ENCODE measurements around the gene ZNF80.

Gene ZNF80

DNA sequence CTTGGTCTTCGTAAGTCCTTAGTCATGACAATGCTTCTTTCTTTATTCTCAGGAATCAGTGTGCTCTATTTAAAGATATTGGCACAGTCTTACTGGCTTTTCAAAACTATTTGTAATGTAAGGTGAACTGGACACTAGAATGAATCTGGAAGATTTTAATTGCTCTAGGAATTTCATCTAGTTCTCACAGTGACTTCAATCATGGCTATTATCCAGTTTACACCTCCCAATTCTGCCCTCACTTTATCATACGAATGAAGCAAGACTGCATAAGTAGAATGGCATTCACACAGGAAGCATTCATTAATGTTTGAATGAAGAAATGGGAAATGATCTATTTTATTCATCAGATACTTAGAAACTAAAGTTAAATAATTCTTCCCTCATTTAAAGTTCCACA is 31.8 kb downstream of the ZNF80 start:
- H3K27me3 ChIP-seq (replicated peaks; ENCODE audit: control insufficient read depth, insufficient read depth, low read length), result no peaks in the 10 kb centered on the region
- no peaks in the 10 kb centered on the region for H3K4me1 ChIP-seq (ENCODE audit: control insufficient read depth, insufficient read depth, low read length)
- DNase-seq (ENCODE audit: low read depth), result no peak
- no peak overlapping the region for H3K9ac ChIP-seq (ENCODE audit: low read length)
- no peak overlapping the region for H3K4me3 ChIP-seq (ENCODE audit: low read length)
- no peaks in the 10 kb centered on the region for H3K36me3 ChIP-seq (ENCODE audit: control insufficient read depth, insufficient read depth, low read length, severe bottlenecking)
- H3K9me3 ChIP-seq (ENCODE audit: control insufficient read depth, low read length), result no peaks in the 10 kb centered on the region

DNA sequence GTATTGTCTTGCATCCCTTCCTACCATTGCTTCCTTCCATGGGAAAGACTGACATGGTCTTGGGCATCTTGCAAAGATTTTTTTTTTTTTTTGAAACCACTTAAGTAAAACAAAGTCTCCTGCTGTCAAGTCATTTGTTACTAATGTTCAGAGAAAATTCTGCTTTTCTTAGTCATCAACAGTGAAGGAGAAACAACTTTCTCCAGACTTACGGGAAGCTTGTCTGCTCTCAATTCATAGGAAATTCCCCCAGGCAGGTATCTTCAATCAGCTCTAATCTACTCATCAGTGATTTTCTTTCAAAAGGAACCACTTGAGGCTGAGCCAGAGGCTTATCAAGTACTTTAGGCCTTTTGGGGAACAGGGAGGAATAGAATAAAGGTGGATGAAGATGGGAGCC is 42.6 kb downstream of the ZNF80 start:
- Histone ChIP-seq H3K9ac (ENCODE audit: low read length) (no peak overlapping the region), H3K4me3 (ENCODE audit: low read length) (no peak overlapping the region), H3K27me3 (replicated peaks; ENCODE audit: control insufficient read depth, insufficient read depth, low read length) (no peaks in the 10 kb centered on the region), H3K36me3 (ENCODE audit: control insufficient read depth, insufficient read depth, low read length, severe bottlenecking) (no peaks in the 10 kb centered on the region), H3K4me1 (ENCODE audit: control insufficient read depth, insufficient read depth, low read length) (no peaks in the 10 kb centered on the region), H3K9me3 (ENCODE audit: control insufficient read depth, low read length) (no peaks in the 10 kb centered on the region)
- no peak for DNase-seq (ENCODE audit: low read depth)

DNA sequence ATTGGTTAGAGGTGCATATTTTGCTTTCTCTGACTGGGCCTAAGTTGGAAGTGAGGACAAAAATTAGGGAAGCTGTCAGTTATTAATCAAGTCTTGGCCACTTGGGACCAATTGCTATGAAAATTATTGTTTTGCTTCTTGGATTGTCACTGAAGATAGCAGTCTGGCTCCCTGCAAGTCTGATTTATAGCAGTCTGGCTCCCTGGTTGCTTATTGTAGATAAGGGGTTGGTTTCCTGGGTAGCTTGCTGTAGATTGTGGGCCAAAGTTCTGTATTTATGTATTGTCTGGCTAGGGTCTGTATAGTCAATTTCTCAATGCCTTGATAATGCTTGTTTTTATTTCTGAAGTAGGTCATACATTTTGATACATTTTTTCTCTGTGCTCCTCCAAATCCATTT is 45.2 kb downstream of the ZNF80 start:
- DNase-seq (ENCODE audit: low read depth), result no peak
- no peaks in the 10 kb centered on the region for H3K9me3 ChIP-seq (ENCODE audit: control insufficient read depth, low read length)
- no peak overlapping the region for H3K9ac ChIP-seq (ENCODE audit: low read length)
- no peaks in the 10 kb centered on the region for H3K4me1 ChIP-seq (ENCODE audit: control insufficient read depth, insufficient read depth, low read length)
- peaks cover 3% of the 10 kb centered on the region for H3K27me3 ChIP-seq (replicated peaks; ENCODE audit: control insufficient read depth, insufficient read depth, low read length)
- no peak overlapping the region for H3K4me3 ChIP-seq (ENCODE audit: low read length)
- no peaks in the 10 kb centered on the region for H3K36me3 ChIP-seq (ENCODE audit: control insufficient read depth, insufficient read depth, low read length, severe bottlenecking)

DNA sequence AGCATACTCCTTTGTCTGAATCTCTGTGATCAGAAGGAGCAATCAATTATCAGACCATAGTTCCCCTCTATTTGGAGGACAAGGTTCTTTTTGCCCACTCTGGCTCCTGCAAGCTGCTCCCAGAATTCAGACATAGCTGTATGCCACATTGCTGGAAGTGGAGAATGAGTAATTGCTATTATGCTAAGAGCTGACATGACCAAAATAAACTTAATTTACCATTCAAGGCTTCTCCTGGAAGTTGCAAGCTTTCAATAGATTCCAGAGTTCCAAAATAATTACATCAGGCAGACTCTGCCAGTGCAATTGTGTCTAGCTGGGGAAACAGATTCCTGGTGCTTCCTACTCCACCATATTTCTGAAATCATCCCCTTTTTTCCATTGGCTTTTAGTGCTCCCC is 50.9 kb downstream of the ZNF80 start:
- H3K36me3 ChIP-seq (ENCODE audit: control insufficient read depth, insufficient read depth, low read length, severe bottlenecking), result no peaks in the 10 kb centered on the region
- H3K27me3 ChIP-seq (replicated peaks; ENCODE audit: control insufficient read depth, insufficient read depth, low read length), result peaks cover 8% of the 10 kb centered on the region
- peaks cover 14% of the 10 kb centered on the region for H3K9me3 ChIP-seq (ENCODE audit: control insufficient read depth, low read length)
- DNase-seq (ENCODE audit: low read depth), result no peak
- no peaks in the 10 kb centered on the region for H3K4me1 ChIP-seq (ENCODE audit: control insufficient read depth, insufficient read depth, low read length)
- no peak overlapping the region for H3K4me3 ChIP-seq (ENCODE audit: low read length)
- no peak overlapping the region for H3K9ac ChIP-seq (ENCODE audit: low read length)
